Nephron (organoid): ENCODE data around the gene TRPM2.

Source experiments
- H3K27ac Mint-ChIP-seq, 3 experiments: 2 replicates each; pipeline ENCODE4 v1.8.0; 2020; ENCODE audit warnings: mixed read lengths in 3 of 3, mild to moderate bottlenecking in 2 of 3, moderate library complexity in 1 of 3
- H3K27me3 Mint-ChIP-seq: 2 replicates; pipeline ENCODE4 v1.8.0; 2021; ENCODE audit warnings: low read depth, mild to moderate bottlenecking, moderate library complexity, mixed read lengths
- H3K36me3 Mint-ChIP-seq: 2 replicates; pipeline ENCODE4 v1.8.0; 2020; ENCODE audit warnings: low read depth, mixed read lengths
- H3K4me1 Mint-ChIP-seq: 2 replicates; pipeline ENCODE4 v1.8.0; 2020; ENCODE audit warnings: mixed read lengths
- H3K4me3 Mint-ChIP-seq, 3 experiments: 2 replicates each; pipeline ENCODE4 v1.8.0; 2020; ENCODE audit warnings: mild to moderate bottlenecking in 3 of 3, mixed read lengths in 3 of 3, moderate library complexity in 2 of 3
- H3K9me3 Mint-ChIP-seq: 2 replicates; pipeline ENCODE4 v1.8.0; 2020; ENCODE audit warnings: mixed read lengths
- TF ChIP-seq, protein P1 (sequence below), 3 experiments: fragments of 200-600 bp; sonication (generic); IDR thresholded peaks; one replicate each; pipeline ENCODE4 v1.5.0; 2021; ENCODE audit warnings: antibody characterized with exemption in 3 of 3; ENCODE audit not compliant: unreplicated experiment in 3 of 3

TRPM2 gene

DNA sequence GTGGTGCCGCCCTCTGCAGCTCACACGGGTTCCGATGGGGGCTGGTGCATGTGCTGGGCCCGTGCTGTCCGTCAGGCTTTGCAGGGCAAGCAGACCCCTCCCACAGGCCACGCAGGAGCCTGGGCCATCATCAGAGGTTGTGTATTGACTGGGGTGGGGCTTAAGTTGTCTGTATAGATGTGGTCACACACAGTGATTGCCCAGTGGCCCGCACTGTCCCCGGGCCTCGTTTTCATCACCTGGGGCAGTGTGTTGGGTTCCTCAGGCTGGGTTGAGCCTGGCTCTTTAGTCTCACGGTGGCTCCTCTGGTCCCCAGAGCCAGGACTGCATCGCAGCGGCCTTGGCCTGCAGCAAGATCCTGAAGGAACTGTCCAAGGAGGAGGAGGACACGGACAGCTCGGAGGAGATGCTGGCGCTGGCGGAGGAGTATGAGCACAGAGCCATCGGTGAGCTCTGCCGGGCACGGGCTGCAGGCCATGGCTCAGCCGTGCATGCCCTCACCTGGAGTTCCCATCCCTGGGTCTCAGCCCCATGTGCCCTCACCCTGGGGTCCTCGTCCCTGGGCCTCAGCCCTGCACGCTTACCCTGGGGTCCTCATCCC, 44.1 kb downstream of the TRPM2 start:
- Mint-ChIP-seq H3K27me3 (peaks cover 8% of the 10 kb centered on the region), H3K4me3 (no peak overlapping the region), H3K9me3 (peaks cover 5% of the 10 kb centered on the region), H3K4me1 (no peaks in the 10 kb centered on the region), H3K27ac (no peak overlapping the region), H3K36me3 (no peaks in the 10 kb centered on the region)
- TF ChIP-seq, protein P1, sequence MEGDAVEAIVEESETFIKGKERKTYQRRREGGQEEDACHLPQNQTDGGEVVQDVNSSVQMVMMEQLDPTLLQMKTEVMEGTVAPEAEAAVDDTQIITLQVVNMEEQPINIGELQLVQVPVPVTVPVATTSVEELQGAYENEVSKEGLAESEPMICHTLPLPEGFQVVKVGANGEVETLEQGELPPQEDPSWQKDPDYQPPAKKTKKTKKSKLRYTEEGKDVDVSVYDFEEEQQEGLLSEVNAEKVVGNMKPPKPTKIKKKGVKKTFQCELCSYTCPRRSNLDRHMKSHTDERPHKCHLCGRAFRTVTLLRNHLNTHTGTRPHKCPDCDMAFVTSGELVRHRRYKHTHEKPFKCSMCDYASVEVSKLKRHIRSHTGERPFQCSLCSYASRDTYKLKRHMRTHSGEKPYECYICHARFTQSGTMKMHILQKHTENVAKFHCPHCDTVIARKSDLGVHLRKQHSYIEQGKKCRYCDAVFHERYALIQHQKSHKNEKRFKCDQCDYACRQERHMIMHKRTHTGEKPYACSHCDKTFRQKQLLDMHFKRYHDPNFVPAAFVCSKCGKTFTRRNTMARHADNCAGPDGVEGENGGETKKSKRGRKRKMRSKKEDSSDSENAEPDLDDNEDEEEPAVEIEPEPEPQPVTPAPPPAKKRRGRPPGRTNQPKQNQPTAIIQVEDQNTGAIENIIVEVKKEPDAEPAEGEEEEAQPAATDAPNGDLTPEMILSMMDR (IDR thresholded peaks at IDR 0.05; ENCODE audit: unreplicated experiment in 3 of 3): no peak

GRCh38 chr21:44398499-44398898, 45.1 kb downstream of the TRPM2 start:
- TF ChIP-seq, protein P1 (IDR thresholded peaks at IDR 0.05; ENCODE audit: unreplicated experiment in 3 of 3): no peak
- Mint-ChIP-seq H3K4me3 (no peak overlapping the region), H3K27me3 (peaks cover 8% of the 10 kb centered on the region), H3K36me3 (no peaks in the 10 kb centered on the region), H3K9me3 (peaks cover 3% of the 10 kb centered on the region), H3K4me1 (no peaks in the 10 kb centered on the region), H3K27ac (no peak overlapping the region)

DNA sequence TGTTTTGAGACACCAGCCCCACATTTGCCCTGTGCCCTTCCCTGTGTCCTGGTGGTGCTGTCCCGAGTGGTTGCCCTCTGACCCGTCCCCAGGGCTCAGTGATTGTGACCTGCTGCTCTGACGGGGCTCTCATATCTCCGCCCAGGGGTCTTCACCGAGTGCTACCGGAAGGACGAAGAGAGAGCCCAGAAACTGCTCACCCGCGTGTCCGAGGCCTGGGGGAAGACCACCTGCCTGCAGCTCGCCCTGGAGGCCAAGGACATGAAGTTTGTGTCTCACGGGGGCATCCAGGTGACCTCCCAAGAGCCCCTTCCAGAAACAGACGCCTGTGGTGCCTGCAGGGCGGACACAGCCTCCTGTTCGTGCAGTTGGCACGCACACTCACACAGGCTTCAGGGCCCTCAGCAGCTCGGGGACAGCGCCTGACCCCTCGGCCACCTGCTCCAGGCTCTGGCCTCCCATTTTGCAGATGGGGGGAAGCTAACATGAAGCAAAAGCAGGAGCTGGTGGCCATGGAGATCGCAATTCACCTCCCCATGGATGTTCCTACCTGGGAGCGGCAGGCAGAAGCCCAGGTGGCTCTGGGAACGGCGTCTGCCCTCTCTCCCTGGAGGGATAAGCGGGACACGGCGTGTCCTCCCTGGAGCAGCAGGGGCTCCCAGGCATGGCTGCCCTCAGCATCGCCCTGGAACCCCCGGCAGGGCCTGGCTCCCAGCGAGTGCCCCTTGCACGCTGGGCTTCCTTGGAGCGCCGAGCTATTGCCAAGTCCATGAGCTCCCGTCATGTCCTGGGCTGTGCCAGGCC, 45.9 kb downstream of the TRPM2 start:
- Mint-ChIP-seq H3K36me3 (no peaks in the 10 kb centered on the region), H3K4me3 (no peak overlapping the region), H3K4me1 (no peaks in the 10 kb centered on the region), H3K27ac (no peak overlapping the region), H3K9me3 (peaks cover 3% of the 10 kb centered on the region), H3K27me3 (peaks cover 8% of the 10 kb centered on the region)
- TF ChIP-seq, protein P1 (IDR thresholded peaks at IDR 0.05; ENCODE audit: unreplicated experiment in 3 of 3): no peak

DNA sequence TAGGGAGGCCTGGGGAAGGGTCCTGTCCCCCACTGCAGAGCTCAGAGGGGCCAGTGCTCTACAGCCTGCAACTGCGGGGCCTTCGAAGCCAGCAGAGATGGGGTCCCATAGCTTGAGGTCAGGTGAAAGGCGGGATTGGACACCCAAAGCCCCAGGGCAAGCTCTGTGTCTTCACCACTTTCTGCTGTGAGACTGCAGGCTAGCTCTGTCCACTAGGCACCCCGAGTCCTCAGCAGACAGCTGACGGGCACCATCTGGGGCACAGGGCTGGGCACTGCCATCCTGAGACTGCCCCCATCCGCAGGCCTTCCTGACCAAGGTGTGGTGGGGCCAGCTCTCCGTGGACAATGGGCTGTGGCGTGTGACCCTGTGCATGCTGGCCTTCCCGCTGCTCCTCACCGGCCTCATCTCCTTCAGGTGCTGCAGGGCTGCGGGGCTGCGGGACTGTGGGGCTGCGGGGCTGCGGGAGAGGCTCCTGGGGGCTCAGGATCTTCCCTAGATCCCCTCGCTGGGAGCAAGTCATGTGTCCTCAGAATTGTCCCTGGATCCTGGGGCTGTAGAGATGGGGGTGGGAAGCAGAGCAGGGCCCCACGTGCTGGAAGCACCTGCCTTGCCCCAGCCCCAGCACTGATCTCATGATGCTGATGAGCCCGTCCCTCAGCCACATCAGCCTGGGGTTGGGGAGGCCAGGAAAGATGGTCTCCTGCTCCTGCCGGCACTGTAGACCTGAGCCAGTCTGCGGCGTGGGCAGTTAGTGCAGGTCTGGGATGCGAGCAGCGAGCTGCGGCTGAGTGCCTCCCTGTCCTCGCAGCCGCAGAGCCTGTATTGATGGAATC, 46.8 kb downstream of the TRPM2 start:
- no peak overlapping the region for H3K27ac Mint-ChIP-seq
- TF ChIP-seq, protein P1 (IDR thresholded peaks at IDR 0.05; ENCODE audit: unreplicated experiment in 3 of 3): no peak
- no peak overlapping the region for H3K4me3 Mint-ChIP-seq
- H3K4me1 Mint-ChIP-seq: no peaks in the 10 kb centered on the region
- peaks cover 8% of the 10 kb centered on the region for H3K27me3 Mint-ChIP-seq
- H3K9me3 Mint-ChIP-seq: peaks cover 3% of the 10 kb centered on the region
- no peaks in the 10 kb centered on the region for H3K36me3 Mint-ChIP-seq

GRCh38 chr21:44400791-44401385, 47.5 kb downstream of the TRPM2 start:
- Mint-ChIP-seq H3K27ac (no peak overlapping the region), H3K27me3 (peaks cover 8% of the 10 kb centered on the region), H3K36me3 (no peaks in the 10 kb centered on the region), H3K4me1 (no peaks in the 10 kb centered on the region), H3K9me3 (peaks cover 3% of the 10 kb centered on the region), H3K4me3 (no peak overlapping the region)
- TF ChIP-seq, protein P1 (IDR thresholded peaks at IDR 0.05; ENCODE audit: unreplicated experiment in 3 of 3): no peak
